Endothelial cell of umbilical vein (primary cell): ENCODE results near the gene SPATA22. TPM values are rescaled to one million over a fixed set of nuclear protein-coding genes. Genes with fewer than 3 reads are reported as not detected.
"Not testable (repeated sequence)": the region's sequence is repeated elsewhere in the genome, so short reads cannot be mapped to it uniquely, and the experiment has no call there.

Source experiments
- BruUV-seq: library from RNA; stranded (reverse); fragments of 400-500 nt; replicated peaks from 2 replicates; lab custom pipeline; 2021; lab: Mats Ljungman, UMichigan
- CTCF ChIA-PET: fragments of 300-600, 350-600 bp; sonication (Branson Sonifier 250); formaldehyde crosslinking; loops from one replicate; lab custom pipeline; 2021; ENCODE audit warnings: antibody characterized with exemption, inconsistent platforms; lab: Charles Lee
- POLR2A ChIA-PET: fragments of 300-600, 350-600 bp; sonication (Branson Sonifier 250); formaldehyde crosslinking; loops from one replicate; lab custom pipeline; 2021; ENCODE audit warnings: antibody characterized with exemption, inconsistent platforms; lab: Charles Lee
- DNase-seq: peaks from one replicate; pipeline ENCODE4 v3.0.0-alpha.2; 2011; ENCODE audit warnings: low read depth, low spot score
- FAIRE-seq: peaks from 2 replicates; lab custom pipeline; 2011; peaks lifted over from hg19 to GRCh38; lab: Jason Lieb, UNC
- H2AFZ ChIP-seq: 2 replicates; pipeline ENCODE4 v1.6.0; 2012; ENCODE audit warnings: low read depth, low read length, control low read depth, inconsistent platforms
- H3K27ac ChIP-seq: 2 replicates; pipeline ENCODE4 v1.5.1; 2011; ENCODE audit warnings: low read depth, mild to moderate bottlenecking, control low read depth, low read length, moderate library complexity; ENCODE audit not compliant: insufficient read depth
- H3K27me3 ChIP-seq, 2 experiments: 2 replicates each; pipeline versions ENCODE4 v1.6.0 to v1.6.1; 2011; ENCODE audit warnings: low read length in 2 of 2, mixed read lengths in 1 of 2; ENCODE audit not compliant: control insufficient read depth in 2 of 2, insufficient read depth in 2 of 2
- H3K36me3 ChIP-seq, 2 experiments: 2 replicates in 1 of 2; 3 replicates in 1 of 2; pipeline ENCODE4 v1.5.1; 2011; ENCODE audit warnings: low read length in 2 of 2, mild to moderate bottlenecking in 1 of 2, moderate library complexity in 1 of 2; ENCODE audit not compliant: control insufficient read depth in 2 of 2, insufficient read depth in 2 of 2; ENCODE audit errors: extremely low read depth in 1 of 2
- H3K4me1 ChIP-seq: 3 replicates; pipeline ENCODE4 v1.5.1; 2011; ENCODE audit warnings: mild to moderate bottlenecking, low read length; ENCODE audit not compliant: control insufficient read depth, insufficient read depth; ENCODE audit errors: extremely low read depth
- H3K4me2 ChIP-seq: 2 replicates; pipeline ENCODE4 v1.6.1; 2011; ENCODE audit warnings: low read length, control low read depth, mixed read lengths; ENCODE audit not compliant: insufficient read depth
- H3K4me3 ChIP-seq, 3 experiments: fragments of 200-600 bp in 1 of 3; sonication (generic), shearing (Covaris generic) in 1 of 3; replicated peaks in 1 of 3; 2 replicates each; pipeline ENCODE4 v1.5.1; 2011 to 2016; ENCODE audit warnings: control low read depth in 3 of 3, low read length in 3 of 3, mild to moderate bottlenecking in 2 of 3, inconsistent platforms in 1 of 3, low read depth in 1 of 3, moderate library complexity in 1 of 3; ENCODE audit not compliant: insufficient read depth in 1 of 3
- H3K79me2 ChIP-seq: 2 replicates; pipeline ENCODE4 v1.6.0; 2012; ENCODE audit warnings: low read length, inconsistent platforms; ENCODE audit not compliant: control insufficient read depth, insufficient read depth
- H3K9ac ChIP-seq: replicated peaks from 2 replicates; pipeline ENCODE3; 2011; ENCODE audit warnings: low read length, control low read depth; ENCODE audit not compliant: insufficient read depth; ENCODE audit errors: extremely low read depth
- H3K9me1 ChIP-seq: replicated peaks from 3 replicates; pipeline ENCODE4 v1.6.0; 2011; ENCODE audit warnings: mild to moderate bottlenecking, low read length; ENCODE audit not compliant: control insufficient read depth, insufficient read depth; ENCODE audit errors: extremely low read depth
- H3K9me3 ChIP-seq: replicated peaks from 2 replicates; pipeline ENCODE4 v1.5.1; 2012; ENCODE audit warnings: low read length, inconsistent platforms; ENCODE audit not compliant: control insufficient read depth, insufficient read depth
- H4K20me1 ChIP-seq: replicated peaks from 2 replicates; pipeline ENCODE3; 2011; ENCODE audit warnings: mild to moderate bottlenecking, low read length; ENCODE audit not compliant: control insufficient read depth, insufficient read depth; ENCODE audit errors: extremely low read depth
- EZH2 ChIP-seq: IDR thresholded peaks from 2 replicates; pipeline ENCODE4 v1.6.1; 2012; ENCODE audit warnings: borderline replicate concordance, low read depth, mild to moderate bottlenecking, moderate library complexity, low read length, inconsistent platforms; ENCODE audit not compliant: severe bottlenecking
- FOS ChIP-seq: IDR thresholded peaks from 2 replicates; pipeline ENCODE4 v1.6.1; 2011; ENCODE audit warnings: mild to moderate bottlenecking, low read length, moderate library complexity, borderline replicate concordance; ENCODE audit not compliant: insufficient read depth
- GATA2 ChIP-seq: IDR thresholded peaks from 2 replicates; pipeline ENCODE4 v1.7.0; 2011; ENCODE audit warnings: low read depth, mild to moderate bottlenecking, moderate library complexity, mixed read lengths, low read length; ENCODE audit not compliant: insufficient read length, insufficient read depth
- JUN ChIP-seq: IDR thresholded peaks from 2 replicates; pipeline ENCODE4 v1.6.1; 2011; ENCODE audit warnings: borderline replicate concordance, low read depth; ENCODE audit not compliant: insufficient read length, insufficient read depth
- MYC ChIP-seq: IDR thresholded peaks from one replicate; pipeline ENCODE4 v1.6.1; 2011; ENCODE audit warnings: mild to moderate bottlenecking, low read depth, low read length
- POLR2A ChIP-seq: IDR thresholded peaks from 2 replicates; pipeline ENCODE4 v1.6.1; 2012; ENCODE audit warnings: low read depth, mild to moderate bottlenecking, control low read depth, low read length
- POLR2AphosphoS5 ChIP-seq: IDR thresholded peaks from 2 replicates; pipeline ENCODE4 v1.6.1; 2012; ENCODE audit warnings: low read depth, mild to moderate bottlenecking, control low read depth, low read length, moderate library complexity; ENCODE audit not compliant: insufficient read depth
- dilution Hi-C: fragments of 300-500 bp; cut with MboI; formaldehyde crosslinking; loops from one replicate; pipeline ENCODE4 v1.15.0; 2019; ENCODE audit warnings: low sequenced_read_pairs; ENCODE audit not compliant: extremely low pct_ligation_motif_present
- intact Hi-C: fragments of 100-400 bp; cut with micrococcal nuclease; formaldehyde crosslinking; loops from one replicate; pipeline ENCODE4 v1.10.0; 2022
- polyA plus RNA-seq, 4 experiments: library from polyadenylated mRNA; depleted of rRNA in 3 of 4; stranded (reverse) in 3 of 4; unstranded in 1 of 4; fragments of >200 nt; gene quantifications; 2 replicates each; pipeline versions ENCODE4 v1.2.1 to v1.2.3, GENCODE V29; 2011 to 2012; ENCODE audit warnings: missing spikeins in 1 of 4
- total RNA-seq: library from RNA; stranded (reverse); gene quantifications from 2 replicates; pipeline ENCODE4 v1.2.3, GENCODE V29; 2021
- TF ChIP-seq, protein P1 (sequence below), 2 donors: IDR thresholded peaks; 1 replicate in 1 of 2; 2 replicates in 1 of 2; pipeline ENCODE4 v1.5.1; 2011; ENCODE audit warnings: low read length in 2 of 2, mild to moderate bottlenecking in 2 of 2, moderate library complexity in 2 of 2, control low read depth in 1 of 2, inconsistent platforms in 1 of 2, low read depth in 1 of 2; ENCODE audit not compliant: insufficient read depth in 1 of 2; ENCODE audit errors: extremely low read depth in 1 of 2
- TF ChIP-seq, protein P2 (sequence below): IDR thresholded peaks from 2 replicates; pipeline ENCODE4 v1.6.1; 2011; ENCODE audit not compliant: insufficient read depth, insufficient read length

SPATA22 gene
- total and polyA plus RNA-seq, 2 donors (not counting 3 experiments of a cell fraction or from before 2014, with no cell fraction given): 4.3 TPM; not detected in 1

DNA sequence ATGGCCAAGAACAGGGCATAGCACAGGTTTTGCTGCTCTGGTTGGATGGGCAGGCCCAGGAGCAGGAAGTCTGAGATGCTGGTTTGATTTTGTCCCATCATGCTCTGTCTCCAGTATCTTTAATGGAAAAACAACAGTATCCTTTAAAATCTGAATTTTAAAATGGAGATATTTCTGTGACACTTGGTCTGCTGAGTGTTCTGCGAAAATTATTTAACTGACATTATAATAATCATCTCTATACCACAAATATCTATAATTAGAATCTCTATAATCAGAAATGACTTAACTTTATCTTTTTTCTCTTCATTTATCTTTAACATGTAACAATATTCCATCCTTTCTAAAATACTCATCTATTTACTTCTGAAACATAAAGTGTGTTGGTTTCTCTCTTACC lies 73.3 kb downstream of the SPATA22 start, which contains the start of gene OR1E1:
OR1E1 (minus strand) TSS at position 101 of the 400 bp plus-strand sequence; CDS start at position 101, 0 bp downstream.
- Histone ChIP-seq H2AFZ (no peak within 1 kb of the TSS), H3K27me3 (no peaks in the 10 kb centered on the region), H3K4me2 (no peak within 1 kb of the TSS), H3K27ac (no peak within 1 kb of the TSS), H3K9me1 (no peaks in the 10 kb centered on the region), H4K20me1 (no peaks in the 10 kb centered on the region), H3K4me3 (no peak within 1 kb of the TSS), H3K4me1 (no peaks in the 10 kb centered on the region), H3K9ac (no peak within 1 kb of the TSS), H3K79me2 (no peaks in the 10 kb centered on the region), H3K9me3 (no peaks in the 10 kb centered on the region), H3K36me3 (no peaks in the 10 kb centered on the region)
- DNase-seq (no peak), FAIRE-seq (no peak)
- dilution Hi-C loops: no loop called here
- intact Hi-C loops: no loop called here
- TF ChIP-seq JUN (no peak), POLR2A (no peak), MYC (no peak), GATA2 (no peak), POLR2AphosphoS5 (no peak), FOS (no peak), EZH2 (no peak)
- TF ChIP-seq, protein P1, sequence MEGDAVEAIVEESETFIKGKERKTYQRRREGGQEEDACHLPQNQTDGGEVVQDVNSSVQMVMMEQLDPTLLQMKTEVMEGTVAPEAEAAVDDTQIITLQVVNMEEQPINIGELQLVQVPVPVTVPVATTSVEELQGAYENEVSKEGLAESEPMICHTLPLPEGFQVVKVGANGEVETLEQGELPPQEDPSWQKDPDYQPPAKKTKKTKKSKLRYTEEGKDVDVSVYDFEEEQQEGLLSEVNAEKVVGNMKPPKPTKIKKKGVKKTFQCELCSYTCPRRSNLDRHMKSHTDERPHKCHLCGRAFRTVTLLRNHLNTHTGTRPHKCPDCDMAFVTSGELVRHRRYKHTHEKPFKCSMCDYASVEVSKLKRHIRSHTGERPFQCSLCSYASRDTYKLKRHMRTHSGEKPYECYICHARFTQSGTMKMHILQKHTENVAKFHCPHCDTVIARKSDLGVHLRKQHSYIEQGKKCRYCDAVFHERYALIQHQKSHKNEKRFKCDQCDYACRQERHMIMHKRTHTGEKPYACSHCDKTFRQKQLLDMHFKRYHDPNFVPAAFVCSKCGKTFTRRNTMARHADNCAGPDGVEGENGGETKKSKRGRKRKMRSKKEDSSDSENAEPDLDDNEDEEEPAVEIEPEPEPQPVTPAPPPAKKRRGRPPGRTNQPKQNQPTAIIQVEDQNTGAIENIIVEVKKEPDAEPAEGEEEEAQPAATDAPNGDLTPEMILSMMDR (IDR thresholded peaks at IDR 0.05; ENCODE audit: extremely low read depth in 1 of 2, insufficient read depth in 1 of 2, low read depth in 1 of 2, low read length in 2 of 2): no peak
- TF ChIP-seq, protein P2, sequence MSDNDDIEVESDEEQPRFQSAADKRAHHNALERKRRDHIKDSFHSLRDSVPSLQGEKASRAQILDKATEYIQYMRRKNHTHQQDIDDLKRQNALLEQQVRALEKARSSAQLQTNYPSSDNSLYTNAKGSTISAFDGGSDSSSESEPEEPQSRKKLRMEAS: no peak
- BruUV-seq: no TSS peak
- POLR2A ChIA-PET: no interaction called here
- CTCF ChIA-PET: no interaction called here

DNA sequence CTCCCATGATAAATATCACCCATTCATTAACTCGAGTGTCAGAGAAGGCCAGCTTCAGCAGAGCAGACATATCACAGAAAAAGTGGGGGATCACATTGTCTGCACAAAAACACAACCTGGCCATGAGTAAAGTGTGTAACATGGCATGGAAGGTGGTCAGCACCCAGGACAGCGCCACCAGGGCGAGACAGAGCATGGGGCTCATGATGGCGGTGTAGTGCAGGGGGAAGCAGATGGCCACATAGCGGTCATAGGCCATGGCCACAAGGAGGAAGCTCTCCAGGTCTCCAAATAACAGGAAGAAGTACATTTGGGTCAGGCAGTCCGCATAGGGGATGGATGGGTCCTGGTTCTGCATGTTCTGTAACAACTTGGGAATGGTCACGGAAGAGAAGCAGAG lies 73.8 kb downstream of the SPATA22 start:
- FAIRE-seq, H3K9ac ChIP-seq, POLR2A ChIA-PET, intact Hi-C loops, H3K9me3 ChIP-seq, BruUV-seq, H3K27me3 ChIP-seq, H3K4me3 ChIP-seq, H4K20me1 ChIP-seq, H3K27ac ChIP-seq, H2AFZ ChIP-seq, H3K79me2 ChIP-seq, dilution Hi-C loops, H3K9me1 ChIP-seq, H3K4me1 ChIP-seq, CTCF ChIA-PET, H3K4me2 ChIP-seq, DNase-seq, H3K36me3 ChIP-seq: not testable (repeated sequence)
